Upper lobe of right lung (tissue), 1 donor: Measurements from ENCODE around the gene ZNF106. TPM values are rescaled to one million over a fixed set of nuclear protein-coding genes. Genes with fewer than 3 reads are reported as not detected.
A peak's percentile ranks its signal among the peaks of the same experiment; 100 is the strongest.

Experiments
- ATAC-seq: fragments of 200-7000 bp; cut with Tn5 transposase; one replicate; pipeline ENCODE4 v1.9.1; 2020; ENCODE audit warnings: mild to moderate bottlenecking, moderate library complexity
- DNase-seq: peaks from one replicate; pipeline ENCODE4 v3.0.0-alpha.2; 2020
- H3K27ac ChIP-seq: fragments of 200-600 bp; one replicate; pipeline ENCODE4 v1.8.0; 2022
- H3K27me3 ChIP-seq: fragments of 200-600 bp; one replicate; pipeline ENCODE4 v1.8.0; 2022; ENCODE audit warnings: mild to moderate bottlenecking
- H3K36me3 ChIP-seq: fragments of 200-600 bp; one replicate; pipeline ENCODE4 v1.8.0; 2022
- H3K4me1 ChIP-seq: fragments of 200-600 bp; one replicate; pipeline ENCODE4 v1.8.0; 2022
- H3K4me3 ChIP-seq: fragments of 200-600 bp; one replicate; pipeline ENCODE4 v1.8.0; 2022; ENCODE audit warnings: mild to moderate bottlenecking
- H3K9me3 ChIP-seq: fragments of 200-600 bp; one replicate; pipeline ENCODE4 v1.8.0; 2022
- intact Hi-C: fragments of 100-400 bp; cut with DNase I; formaldehyde crosslinking; loops from one replicate; pipeline ENCODE4 v1.11.0; 2022
- total RNA-seq: library from RNA; stranded (reverse); fragmentation: NEBNext Ultra II Directional; extraction: Animal tissue kit (Norgen Biotek cat#: 25700); gene quantifications from one replicate; pipeline ENCODE4 v1.2.1, GENCODE V29; 2021
- TF ChIP-seq, protein P1 (sequence below): fragments of 200-600 bp; IDR thresholded peaks from one replicate; pipeline ENCODE4 v1.8.0; 2022; ENCODE audit warnings: antibody characterized with exemption
- donor health status: DM: no; HTN: yes; CAD: no; lungs with severe emphysema.

The ZNF106 gene
- total RNA-seq, 1 donor from 2014 or later = 118 TPM

GRCh38 chr15:42453826-42454225, 37.1 kb downstream of the ZNF106 start:
- intact Hi-C loops = no loop called here
- TF ChIP-seq, protein P1, sequence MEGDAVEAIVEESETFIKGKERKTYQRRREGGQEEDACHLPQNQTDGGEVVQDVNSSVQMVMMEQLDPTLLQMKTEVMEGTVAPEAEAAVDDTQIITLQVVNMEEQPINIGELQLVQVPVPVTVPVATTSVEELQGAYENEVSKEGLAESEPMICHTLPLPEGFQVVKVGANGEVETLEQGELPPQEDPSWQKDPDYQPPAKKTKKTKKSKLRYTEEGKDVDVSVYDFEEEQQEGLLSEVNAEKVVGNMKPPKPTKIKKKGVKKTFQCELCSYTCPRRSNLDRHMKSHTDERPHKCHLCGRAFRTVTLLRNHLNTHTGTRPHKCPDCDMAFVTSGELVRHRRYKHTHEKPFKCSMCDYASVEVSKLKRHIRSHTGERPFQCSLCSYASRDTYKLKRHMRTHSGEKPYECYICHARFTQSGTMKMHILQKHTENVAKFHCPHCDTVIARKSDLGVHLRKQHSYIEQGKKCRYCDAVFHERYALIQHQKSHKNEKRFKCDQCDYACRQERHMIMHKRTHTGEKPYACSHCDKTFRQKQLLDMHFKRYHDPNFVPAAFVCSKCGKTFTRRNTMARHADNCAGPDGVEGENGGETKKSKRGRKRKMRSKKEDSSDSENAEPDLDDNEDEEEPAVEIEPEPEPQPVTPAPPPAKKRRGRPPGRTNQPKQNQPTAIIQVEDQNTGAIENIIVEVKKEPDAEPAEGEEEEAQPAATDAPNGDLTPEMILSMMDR = no peak
- no peaks in the 10 kb centered on the region for H3K9me3 ChIP-seq
- no peak overlapping the region for H3K27ac ChIP-seq
- H3K36me3 ChIP-seq = peaks cover 40% of the 10 kb centered on the region
- H3K27me3 ChIP-seq = no peaks in the 10 kb centered on the region
- H3K4me1 ChIP-seq = peaks cover 21% of the 10 kb centered on the region
- no peak overlapping the region for H3K4me3 ChIP-seq
- ATAC-seq (no peak), DNase-seq (no peak)

DNA sequence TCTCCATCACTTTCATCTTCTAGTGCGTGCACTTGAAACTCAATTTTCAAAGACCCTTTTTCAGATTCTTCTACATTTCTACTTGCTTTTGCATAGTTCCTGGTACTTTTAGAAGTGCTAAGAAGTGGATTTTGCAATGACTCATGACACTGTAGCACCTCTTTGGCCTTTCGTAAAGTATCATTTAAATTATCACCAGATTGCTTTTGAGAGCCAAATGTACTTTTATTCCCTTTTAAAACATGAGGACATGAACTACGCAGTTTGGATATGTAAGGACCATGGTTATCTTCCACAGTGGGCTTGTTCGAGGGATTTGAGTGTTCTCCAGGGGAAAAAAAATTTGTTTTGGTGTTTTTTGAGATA, 40.5 kb downstream of the ZNF106 start:
- H3K36me3 ChIP-seq = peaks cover 73% of the 10 kb centered on the region
- peak; percentile 37 for ATAC-seq
- TF ChIP-seq, protein P1 = no peak
- H3K4me1 ChIP-seq = peaks cover 6% of the 10 kb centered on the region
- no peak for DNase-seq
- intact Hi-C loops = no loop called here
- no peak overlapping the region for H3K4me3 ChIP-seq
- H3K9me3 ChIP-seq = no peaks in the 10 kb centered on the region
- H3K27ac ChIP-seq = peak overlapping the region; percentile 39
- H3K27me3 ChIP-seq = no peaks in the 10 kb centered on the region

DNA sequence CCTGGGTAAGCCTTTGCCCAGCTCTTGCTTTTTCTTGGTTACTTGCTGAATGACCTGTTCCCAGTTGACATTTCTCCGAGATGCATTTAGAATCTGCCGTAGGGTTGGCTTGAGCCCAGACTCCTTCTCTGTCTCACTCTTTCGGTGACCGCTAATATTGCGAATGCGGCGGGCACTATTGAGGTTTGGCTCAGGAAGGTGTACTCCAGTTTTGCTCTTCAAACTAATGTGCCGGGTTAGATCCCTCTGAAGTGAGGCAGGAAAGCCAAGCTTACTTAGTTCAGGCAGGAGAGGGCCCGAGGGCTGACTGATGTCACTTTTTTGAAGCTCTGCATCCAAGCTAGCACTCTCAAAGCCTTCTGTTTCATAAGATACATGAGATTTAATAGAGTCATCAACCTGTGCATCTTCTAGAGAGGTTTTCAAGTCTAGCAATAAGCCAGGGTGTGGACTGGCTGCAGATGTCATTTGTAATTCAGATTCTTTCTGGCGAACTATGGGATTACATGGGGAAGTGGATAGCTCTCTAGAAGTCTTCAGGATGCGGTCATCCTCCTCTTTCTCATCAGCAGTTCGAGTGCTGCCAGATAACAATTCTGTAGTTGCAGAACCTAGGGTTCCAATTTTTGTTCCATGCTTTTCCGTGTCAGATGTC, 41.0 kb downstream of the ZNF106 start:
- Histone ChIP-seq H3K27me3 (no peaks in the 10 kb centered on the region), H3K27ac (peak overlapping the region; percentile 39), H3K9me3 (no peaks in the 10 kb centered on the region), H3K4me1 (peaks cover 6% of the 10 kb centered on the region), H3K36me3 (peaks cover 78% of the 10 kb centered on the region), H3K4me3 (peak overlapping the region; percentile 12)
- DNase-seq = no peak
- ATAC-seq = peak; percentile 82
- TF ChIP-seq, protein P1 = no peak
- intact Hi-C loops = no loop called here

- no peaks in the 10 kb centered on the region for H3K27me3 ChIP-seq
- H3K4me1 ChIP-seq = peaks cover 6% of the 10 kb centered on the region
- H3K4me3 ChIP-seq = no peak overlapping the region
- no peak for DNase-seq
- H3K36me3 ChIP-seq = peaks cover 84% of the 10 kb centered on the region
- no peak for ATAC-seq
- TF ChIP-seq, protein P1 = no peak
- no peaks in the 10 kb centered on the region for H3K9me3 ChIP-seq
- H3K27ac ChIP-seq = no peak overlapping the region
- intact Hi-C loops = no loop called here
Observed at GRCh38 chr15:42448281-42448680, 42.7 kb downstream of the ZNF106 start.

- intact Hi-C loops = no loop called here
- H3K9me3 ChIP-seq = no peaks in the 10 kb centered on the region
- H3K4me3 ChIP-seq = no peak overlapping the region
- no peak overlapping the region for H3K27ac ChIP-seq
- TF ChIP-seq, protein P1 = no peak
- peaks cover 91% of the 10 kb centered on the region for H3K36me3 ChIP-seq
- ATAC-seq = no peak
- DNase-seq = no peak
- peaks cover 6% of the 10 kb centered on the region for H3K4me1 ChIP-seq
- H3K27me3 ChIP-seq = no peaks in the 10 kb centered on the region
Observed at GRCh38 chr15:42447599-42447998, 43.3 kb downstream of the ZNF106 start.

- Histone ChIP-seq H3K27ac (no peak overlapping the region), H3K9me3 (no peaks in the 10 kb centered on the region), H3K4me1 (peaks cover 6% of the 10 kb centered on the region), H3K27me3 (no peaks in the 10 kb centered on the region), H3K4me3 (no peak overlapping the region), H3K36me3 (peaks cover 96% of the 10 kb centered on the region)
- DNase-seq (no peak), ATAC-seq (no peak)
- TF ChIP-seq, protein P1 = no peak
- intact Hi-C loops = no loop called here
Observed at GRCh38 chr15:42445551-42445950, 45.4 kb downstream of the ZNF106 start.
